ENCODE measurements around the gene SPATA31C1.

DNA sequence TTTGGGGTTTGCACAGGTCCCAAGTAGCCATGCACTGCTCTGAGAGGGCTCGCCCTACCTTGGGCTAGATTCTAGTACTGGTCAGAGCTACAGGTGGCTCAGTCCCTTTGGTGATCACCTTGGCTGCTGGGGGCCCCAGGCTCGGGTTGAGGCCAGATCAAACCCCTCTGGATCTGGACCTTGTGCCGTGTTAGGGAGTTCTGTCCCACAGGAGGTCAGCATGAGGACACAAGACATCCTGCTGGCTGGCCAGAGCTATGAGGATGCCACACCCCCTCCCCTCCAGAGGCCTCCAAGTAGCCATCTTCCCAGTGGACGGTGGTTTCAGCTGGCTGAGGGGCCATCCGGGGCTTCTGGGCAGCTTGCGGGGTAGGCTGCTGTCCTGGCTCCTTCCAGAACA, 46.0 kb downstream of the SPATA31C1 start:
- TF ChIP-seq EZH2 (IDR thresholded peaks at IDR 0.05; ENCODE audit: insufficient read depth, poor library complexity, severe bottlenecking) = no peak
- TF ChIP-seq EZH2phosphoT487 (IDR thresholded peaks at IDR 0.05; ENCODE audit: insufficient read depth, low read depth) = no peak
